Mesenchymal stem cell (in vitro differentiated cells and primary cell): Measurements from ENCODE around the gene HELT.

Experiments used
- DNase-seq: peaks from one replicate; pipeline ENCODE4 v3.0.0-alpha.2; 2013
- H2AFZ ChIP-seq: one replicate; pipeline ENCODE4 v1.6.1; 2013; ENCODE audit warnings: low read depth, mild to moderate bottlenecking, control low read depth, inconsistent platforms, low read length, moderate library complexity
- H2AK5ac ChIP-seq: 2 replicates; pipeline ENCODE4 v1.6.1; 2013; ENCODE audit warnings: low read length, moderate library complexity, mild to moderate bottlenecking, inconsistent platforms; ENCODE audit not compliant: severe bottlenecking
- H2BK120ac ChIP-seq: one replicate; pipeline ENCODE4 v1.6.1; 2013; ENCODE audit warnings: low read depth, mild to moderate bottlenecking, inconsistent platforms, low read length, moderate library complexity
- H2BK12ac ChIP-seq, 2 experiments: one replicate each; pipeline ENCODE4 v1.6.1; 2013; ENCODE audit warnings: inconsistent platforms in 2 of 2, low read length in 2 of 2, mild to moderate bottlenecking in 2 of 2, moderate library complexity in 2 of 2, control low read depth in 1 of 2
- H2BK15ac ChIP-seq: one replicate; pipeline ENCODE4 v1.6.1; 2013; ENCODE audit warnings: mild to moderate bottlenecking, low read depth, inconsistent platforms; ENCODE audit not compliant: poor library complexity, severe bottlenecking
- H2BK5ac ChIP-seq: 2 replicates; pipeline ENCODE4 v1.6.1; 2013; ENCODE audit warnings: low read depth, mild to moderate bottlenecking, low read length, control low read depth, inconsistent platforms; ENCODE audit not compliant: poor library complexity, severe bottlenecking
- H3K14ac ChIP-seq, 2 experiments: one replicate each; pipeline ENCODE4 v1.6.1; 2013; ENCODE audit warnings: inconsistent platforms in 2 of 2, low read length in 2 of 2, control low read depth in 1 of 2, mild to moderate bottlenecking in 1 of 2, moderate library complexity in 1 of 2
- H3K18ac ChIP-seq, 2 experiments: one replicate each; pipeline ENCODE4 v1.6.1; 2013; ENCODE audit warnings: inconsistent platforms in 2 of 2, low read length in 2 of 2, control low read depth in 1 of 2, low read depth in 1 of 2, mild to moderate bottlenecking in 1 of 2
- H3K23ac ChIP-seq, 2 experiments: one replicate each; pipeline ENCODE4 v1.6.1; 2013; ENCODE audit warnings: inconsistent platforms in 2 of 2, low read length in 2 of 2, mild to moderate bottlenecking in 2 of 2, moderate library complexity in 2 of 2, control low read depth in 1 of 2
- H3K27ac ChIP-seq: 2 replicates; pipeline ENCODE4 v1.5.1; 2013; ENCODE audit warnings: mild to moderate bottlenecking, moderate library complexity, low read length, control low read depth, inconsistent platforms; ENCODE audit not compliant: poor library complexity, severe bottlenecking
- H3K27me3 ChIP-seq, 2 experiments: 2 replicates each; pipeline versions ENCODE4 v1.6.1 to v1.7.0; 2013; ENCODE audit warnings: low read length in 2 of 2, mild to moderate bottlenecking in 2 of 2, moderate library complexity in 2 of 2, control low read depth in 1 of 2, inconsistent platforms in 1 of 2; ENCODE audit not compliant: control insufficient read depth in 1 of 2, insufficient read depth in 1 of 2
- H3K36me3 ChIP-seq, 2 experiments: 2 replicates each; pipeline versions ENCODE4 v1.6.1 to v1.7.0; 2013; ENCODE audit warnings: low read length in 2 of 2, control low read depth in 1 of 2, inconsistent platforms in 1 of 2, low read depth in 1 of 2, mild to moderate bottlenecking in 1 of 2; ENCODE audit not compliant: insufficient read depth in 2 of 2, control insufficient read depth in 1 of 2
- H3K4ac ChIP-seq, 2 experiments: one replicate each; pipeline ENCODE4 v1.6.1; 2013; ENCODE audit warnings: inconsistent platforms in 2 of 2, low read length in 2 of 2, mild to moderate bottlenecking in 2 of 2, moderate library complexity in 2 of 2, control low read depth in 1 of 2, low read depth in 1 of 2
- H3K4me1 ChIP-seq: 2 replicates; pipeline ENCODE4 v1.6.1; 2013; ENCODE audit warnings: low read depth, low read length, control low read depth; ENCODE audit not compliant: control insufficient read depth, insufficient read depth
- H3K4me2 ChIP-seq: 2 replicates; pipeline ENCODE4 v1.6.1; 2013; ENCODE audit warnings: low read length, mild to moderate bottlenecking, inconsistent platforms; ENCODE audit not compliant: poor library complexity, severe bottlenecking
- H3K4me3 ChIP-seq, 2 experiments: 2 replicates each; pipeline versions ENCODE4 v1.5.1 to v1.7.0; 2013; ENCODE audit warnings: low read length in 2 of 2, mild to moderate bottlenecking in 2 of 2, control low read depth in 1 of 2, low read depth in 1 of 2; ENCODE audit not compliant: insufficient read depth in 1 of 2
- H3K79me1 ChIP-seq: replicated peaks from 2 replicates; pipeline ENCODE4 v1.6.1; 2013; ENCODE audit warnings: mild to moderate bottlenecking, control low read depth, low read length, inconsistent platforms; ENCODE audit not compliant: poor library complexity, severe bottlenecking
- H3K9ac ChIP-seq: 2 replicates; pipeline ENCODE4 v1.7.0; 2013; ENCODE audit warnings: mild to moderate bottlenecking, low read length, moderate library complexity
- H3K9me3 ChIP-seq: 2 replicates; pipeline ENCODE4 v1.7.0; 2013; ENCODE audit warnings: mild to moderate bottlenecking, low read length; ENCODE audit not compliant: control insufficient read depth
- H4K8ac ChIP-seq: one replicate; pipeline ENCODE4 v1.6.1; 2013; ENCODE audit warnings: inconsistent platforms, mild to moderate bottlenecking, low read length, moderate library complexity
- H4K91ac ChIP-seq: one replicate; pipeline ENCODE4 v1.6.1; 2013; ENCODE audit warnings: mild to moderate bottlenecking, low read length, inconsistent platforms
- WGBS: methylation state at CpG from one replicate; pipeline ENCODE4 v1.1.7; 2013; ENCODE audit warnings: mixed read lengths; 5-methylcytosine and 5-hydroxymethylcytosine counted together

Gene HELT

GRCh38 chr4:185020863-185021761 lies 2.8 kb downstream of the HELT start:
- H3K27ac ChIP-seq: no peak overlapping the region
- H3K4me1 ChIP-seq: peaks cover 29% of the 10 kb centered on the region
- no peak overlapping the region for H3K4ac ChIP-seq
- H2AK5ac ChIP-seq: no peak overlapping the region
- WGBS: 2% methylated on average over 47 of the region's 55 CpGs
- no peak overlapping the region for H3K9ac ChIP-seq
- no peak overlapping the region for H2BK12ac ChIP-seq
- H3K36me3 ChIP-seq: no peaks in the 10 kb centered on the region
- no peak overlapping the region for H3K23ac ChIP-seq
- no peak overlapping the region for H3K18ac ChIP-seq
- no peak overlapping the region for H3K4me2 ChIP-seq
- H2BK5ac ChIP-seq: no peak overlapping the region
- H3K27me3 ChIP-seq: peaks cover 92 to 98% of the 10 kb centered on the region in 2 experiments
- H3K4me3 ChIP-seq: no peak overlapping the region
- H2AFZ ChIP-seq: no peak overlapping the region
- no peak overlapping the region for H4K8ac ChIP-seq
- no peak overlapping the region for H2BK15ac ChIP-seq
- no peaks in the 10 kb centered on the region for H3K79me1 ChIP-seq
- H4K91ac ChIP-seq: no peak overlapping the region
- no peak overlapping the region for H2BK120ac ChIP-seq
- H3K14ac ChIP-seq: no peak overlapping the region
- H3K9me3 ChIP-seq: no peaks in the 10 kb centered on the region
- no peak for DNase-seq

GRCh38 chr4:185023471-185023870 lies 5.2 kb downstream of the HELT start:
- no peak overlapping the region for H2BK120ac ChIP-seq
- H3K4me1 ChIP-seq: peaks cover 24% of the 10 kb centered on the region
- H3K9me3 ChIP-seq: no peaks in the 10 kb centered on the region
- no peak overlapping the region for H3K14ac ChIP-seq
- H2AK5ac ChIP-seq: no peak overlapping the region
- H3K23ac ChIP-seq: no peak overlapping the region
- H3K79me1 ChIP-seq: no peaks in the 10 kb centered on the region
- no peak overlapping the region for H3K18ac ChIP-seq
- H3K27ac ChIP-seq: no peak overlapping the region
- no peak overlapping the region for H2BK15ac ChIP-seq
- H2BK12ac ChIP-seq: no peak overlapping the region
- H3K4me2 ChIP-seq: no peak overlapping the region
- H3K36me3 ChIP-seq: no peaks in the 10 kb centered on the region
- 44% methylated on average over 9 of the region's 9 CpGs for WGBS
- H4K91ac ChIP-seq: no peak overlapping the region
- no peak overlapping the region for H4K8ac ChIP-seq
- no peak overlapping the region for H2BK5ac ChIP-seq
- DNase-seq: no peak
- H2AFZ ChIP-seq: no peak overlapping the region
- H3K27me3 ChIP-seq: peaks cover 70 to 85% of the 10 kb centered on the region in 2 experiments
- H3K4me3 ChIP-seq: no peak overlapping the region
- H3K4ac ChIP-seq: no peak overlapping the region
- no peak overlapping the region for H3K9ac ChIP-seq

- Histone ChIP-seq H2BK120ac (no peak overlapping the region), H2AK5ac (no peak overlapping the region), H3K36me3 (no peaks in the 10 kb centered on the region), H3K27me3 (peaks cover 56 to 84% of the 10 kb centered on the region in 2 experiments), H3K79me1 (no peaks in the 10 kb centered on the region), H2BK15ac (no peak overlapping the region), H3K23ac (no peak overlapping the region), H3K9ac (no peak overlapping the region), H3K14ac (no peak overlapping the region), H3K9me3 (no peaks in the 10 kb centered on the region), H2AFZ (no peak overlapping the region), H3K18ac (no peak overlapping the region), H4K8ac (no peak overlapping the region), H3K4ac (no peak overlapping the region), H3K4me1 (no peaks in the 10 kb centered on the region), H2BK5ac (no peak overlapping the region), H3K27ac (no peak overlapping the region), H2BK12ac (no peak overlapping the region), H3K4me3 (no peak overlapping the region), H3K4me2 (no peak overlapping the region), H4K91ac (no peak overlapping the region)
- no peak for DNase-seq
- WGBS: 92% methylated on average over 7 of the region's 8 CpGs
Measured at GRCh38 chr4:185028625-185029024, 10.3 kb downstream of the HELT start.

GRCh38 chr4:185031611-185032010 lies 13.3 kb downstream of the HELT start:
- Histone ChIP-seq H3K23ac (no peak overlapping the region), H3K27ac (no peak overlapping the region), H3K9me3 (no peaks in the 10 kb centered on the region), H4K91ac (no peak overlapping the region), H2BK12ac (no peak overlapping the region), H3K4me1 (no peaks in the 10 kb centered on the region), H2AFZ (no peak overlapping the region), H3K9ac (no peak overlapping the region), H3K79me1 (no peaks in the 10 kb centered on the region), H3K4me3 (no peak overlapping the region), H2AK5ac (no peak overlapping the region), H4K8ac (no peak overlapping the region), H3K27me3 (peaks cover 38 to 75% of the 10 kb centered on the region in 2 experiments), H3K18ac (no peak overlapping the region), H3K4ac (no peak overlapping the region), H2BK120ac (no peak overlapping the region), H2BK15ac (no peak overlapping the region), H3K36me3 (no peaks in the 10 kb centered on the region), H3K14ac (no peak overlapping the region), H2BK5ac (no peak overlapping the region), H3K4me2 (no peak overlapping the region)
- 66% methylated on average over 6 of the region's 6 CpGs for WGBS
- DNase-seq: no peak
